Activated T-cell treated with anti-CD3 and anti-CD28 coated beads, Interleukin-2, amount 50 U/mL, for 4 hours (primary cell): ENCODE results near the gene NHSL2. TPM values are rescaled to one million over a fixed set of nuclear protein-coding genes. Genes with fewer than 3 reads are reported as not detected.

Experiments used
- ATAC-seq, 2 donors: fragments of 200-7000 bp; cut with Tn5 transposase; one replicate each; pipeline ENCODE4 v1.10.0; 2021
- DNase-seq: peaks from one replicate; pipeline ENCODE4 v3.0.0-alpha.2; 2020
- H3K27me3 Mint-ChIP-seq: one replicate; pipeline ENCODE4 v1.8.0; 2021; ENCODE audit warnings: low read depth, mixed read lengths
- H3K36me3 Mint-ChIP-seq: one replicate; pipeline ENCODE4 v1.8.0; 2022; ENCODE audit warnings: mixed read lengths; ENCODE audit not compliant: insufficient read depth
- H3K4me1 Mint-ChIP-seq: one replicate; pipeline ENCODE4 v1.8.0; 2021; ENCODE audit warnings: low read depth, mixed read lengths
- H3K4me3 Mint-ChIP-seq: one replicate; pipeline ENCODE4 v1.8.0; 2021; ENCODE audit warnings: mild to moderate bottlenecking, moderate library complexity, mixed read lengths
- H3K9me3 Mint-ChIP-seq: one replicate; pipeline ENCODE4 v1.8.0; 2021; ENCODE audit warnings: mixed read lengths
- total RNA-seq, 3 donors: library from RNA; stranded (reverse); gene quantifications; one replicate each; pipeline ENCODE4 v1.2.1, GENCODE V29; 2021

NHSL2 gene
- total RNA-seq, 3 donors from 2014 or later, result 0.30 to 0.65 (median 0.32) TPM

DNA sequence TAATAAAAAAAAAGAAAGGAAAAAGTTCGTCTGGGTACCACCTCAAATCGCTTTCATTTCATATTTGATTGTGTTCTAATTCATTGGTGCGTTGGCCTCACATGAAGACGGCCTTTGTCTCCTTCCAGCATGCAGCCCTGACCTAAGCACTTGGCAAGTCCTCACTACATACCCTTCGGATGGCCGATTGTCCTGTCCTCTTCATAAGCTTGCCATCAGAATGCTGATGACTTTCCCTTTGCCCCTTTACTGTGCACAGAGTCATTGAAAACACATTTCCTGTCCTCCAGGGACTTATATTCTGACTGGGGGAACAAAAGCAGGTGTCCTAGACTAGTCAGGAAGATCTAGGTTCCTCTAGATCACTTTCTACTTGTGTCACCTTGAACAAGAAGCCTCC lies 178.1 kb downstream of the NHSL2 start:
- no peaks in the 10 kb centered on the region for H3K4me1 Mint-ChIP-seq
- H3K36me3 Mint-ChIP-seq, result no peaks in the 10 kb centered on the region
- ATAC-seq, result no peak
- H3K4me3 Mint-ChIP-seq, result no peak overlapping the region
- no peak for DNase-seq
- H3K9me3 Mint-ChIP-seq, result no peaks in the 10 kb centered on the region
- H3K27me3 Mint-ChIP-seq, result no peaks in the 10 kb centered on the region

DNA sequence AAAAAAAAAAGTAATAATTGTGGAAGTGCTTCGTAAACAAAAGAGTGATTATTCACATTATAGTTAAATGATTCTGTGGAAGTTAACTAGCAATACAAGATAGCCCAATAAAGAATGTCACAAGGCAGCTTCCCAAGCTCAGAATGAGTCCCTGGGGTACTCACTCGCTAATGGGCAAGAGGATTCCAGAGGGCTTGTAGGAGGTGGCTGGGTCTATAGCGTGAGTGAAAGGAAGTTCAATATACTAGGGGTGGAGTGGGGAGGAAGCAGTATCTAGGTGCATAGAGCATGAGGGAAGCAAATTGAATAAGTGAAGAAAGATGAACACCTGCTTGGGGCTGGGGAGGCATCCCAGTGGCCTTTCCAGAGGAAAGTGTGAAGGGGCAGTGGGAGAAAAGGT lies 178.6 kb downstream of the NHSL2 start:
- Mint-ChIP-seq H3K4me3 (no peak overlapping the region), H3K36me3 (no peaks in the 10 kb centered on the region), H3K9me3 (no peaks in the 10 kb centered on the region), H3K4me1 (no peaks in the 10 kb centered on the region), H3K27me3 (no peaks in the 10 kb centered on the region)
- ATAC-seq (no peak), DNase-seq (no peak)

DNA sequence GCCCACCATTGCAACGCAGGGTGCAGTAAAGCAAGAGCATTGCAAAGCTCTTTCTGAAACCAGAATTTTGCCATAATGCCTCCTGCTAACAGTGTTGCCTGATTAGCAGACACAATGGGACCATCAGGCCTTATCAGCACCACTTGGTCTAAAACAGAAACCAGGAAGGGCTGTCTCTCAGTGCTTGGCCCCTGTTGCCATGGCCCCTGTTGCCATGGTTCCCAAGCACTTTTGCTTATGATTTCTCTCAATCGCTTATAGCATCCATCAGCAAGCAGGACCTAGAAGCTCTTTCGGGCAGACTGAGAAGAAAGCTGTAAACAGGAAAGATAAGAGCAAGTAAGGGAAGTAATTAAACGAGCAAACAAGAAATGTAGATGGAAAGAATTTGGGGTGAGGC lies 184.2 kb downstream of the NHSL2 start:
- peaks cover 1% of the 10 kb centered on the region for H3K27me3 Mint-ChIP-seq

DNA sequence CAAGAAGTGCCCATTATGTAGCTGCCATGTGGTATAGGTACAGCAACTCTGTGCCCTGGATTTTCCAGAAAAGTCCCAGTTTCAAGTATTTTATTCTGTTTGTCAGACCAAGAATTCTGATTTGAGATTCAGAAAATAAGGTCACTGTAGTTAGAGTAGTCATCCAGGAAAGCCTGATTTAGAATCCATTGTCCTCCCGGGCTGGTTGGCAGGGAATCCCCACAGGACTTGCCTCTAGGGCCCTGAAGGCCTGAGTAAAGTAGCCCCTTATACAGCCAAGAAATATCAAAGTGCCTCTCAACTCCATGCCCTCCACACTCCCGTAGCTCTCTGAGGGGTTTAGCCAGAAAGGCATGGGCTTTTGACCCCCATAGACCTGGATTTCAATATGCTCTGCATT lies 184.7 kb downstream of the NHSL2 start:
- no peak overlapping the region for H3K4me3 Mint-ChIP-seq

More for the DNA sequence above, 184.2 kb downstream of the NHSL2 start:
- Mint-ChIP-seq H3K4me3 (no peak overlapping the region), H3K4me1 (peaks cover 21% of the 10 kb centered on the region), H3K9me3 (no peaks in the 10 kb centered on the region), H3K36me3 (no peaks in the 10 kb centered on the region)
- ATAC-seq (peak in 1 of 2 donors; percentile 54), DNase-seq (peak; percentile 35)

DNA sequence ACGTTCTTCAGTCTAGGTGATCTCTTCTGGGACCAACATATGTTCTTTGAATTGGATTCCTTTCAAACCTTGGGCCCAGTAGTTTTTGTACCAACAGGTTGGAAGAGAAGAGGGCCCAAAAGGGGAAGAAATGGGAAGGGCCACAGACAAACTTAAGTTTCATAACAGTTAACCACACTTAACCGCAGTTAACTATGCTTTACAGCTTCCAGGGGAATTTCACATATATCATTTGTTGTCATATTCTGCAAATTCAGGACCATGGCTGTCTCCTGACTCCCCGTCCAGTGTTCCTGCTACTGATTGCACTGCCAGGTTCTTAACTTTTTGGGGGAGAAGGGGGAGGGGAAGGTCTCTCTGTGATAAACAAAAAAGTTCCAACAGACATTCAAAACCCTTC lies 186.5 kb downstream of the NHSL2 start:
- H3K9me3 Mint-ChIP-seq, result no peaks in the 10 kb centered on the region
- peaks cover 1% of the 10 kb centered on the region for H3K27me3 Mint-ChIP-seq
- peaks cover 42% of the 10 kb centered on the region for H3K4me1 Mint-ChIP-seq
- H3K36me3 Mint-ChIP-seq, result no peaks in the 10 kb centered on the region
- H3K4me3 Mint-ChIP-seq, result no peak overlapping the region
- DNase-seq (no peak), ATAC-seq (no peak)

More for the DNA sequence above, 184.7 kb downstream of the NHSL2 start:
- no peak for ATAC-seq
- Mint-ChIP-seq H3K9me3 (no peaks in the 10 kb centered on the region), H3K36me3 (no peaks in the 10 kb centered on the region), H3K4me1 (peaks cover 26% of the 10 kb centered on the region), H3K27me3 (peaks cover 1% of the 10 kb centered on the region)
- no peak for DNase-seq

DNA sequence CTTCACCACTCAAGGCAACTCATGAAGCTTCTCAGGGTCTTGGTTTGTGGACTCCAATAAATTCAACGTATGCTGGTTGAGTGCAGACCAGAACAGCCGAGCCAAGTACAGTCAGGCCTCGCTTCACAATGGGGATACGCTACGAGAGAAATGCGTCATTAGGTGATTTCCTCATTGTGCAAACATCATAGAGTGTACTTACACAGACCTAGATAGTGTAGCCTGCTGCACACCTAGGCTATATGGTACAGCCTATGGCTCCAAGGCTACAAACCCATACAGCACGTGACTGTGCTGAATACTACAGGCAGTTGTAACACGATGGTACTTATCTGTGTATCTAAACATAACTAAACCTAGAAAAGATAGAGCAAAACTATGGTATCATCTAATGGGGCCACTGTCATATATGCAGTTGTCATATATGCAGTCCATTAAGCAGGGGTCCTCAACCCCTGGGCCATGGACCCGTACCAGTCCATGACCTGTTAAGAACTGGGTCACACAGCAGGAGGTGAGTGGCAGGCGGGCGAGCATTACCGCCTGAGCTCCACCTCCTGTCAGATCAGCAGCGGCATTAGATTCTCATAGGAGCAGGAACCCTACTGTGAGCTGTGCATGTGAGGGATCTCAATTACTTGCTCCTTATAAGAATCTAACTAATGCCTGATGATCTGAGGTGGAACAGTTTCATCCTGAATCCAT lies 189.6 kb downstream of the NHSL2 start:
- ATAC-seq (peak in 1 of 2 donors; percentile 43), DNase-seq (no peak)
- H3K4me3 Mint-ChIP-seq, result no peak overlapping the region
- peaks cover 1% of the 10 kb centered on the region for H3K27me3 Mint-ChIP-seq
- H3K36me3 Mint-ChIP-seq, result no peaks in the 10 kb centered on the region
- H3K9me3 Mint-ChIP-seq, result no peaks in the 10 kb centered on the region
- H3K4me1 Mint-ChIP-seq, result peaks cover 54% of the 10 kb centered on the region

DNA sequence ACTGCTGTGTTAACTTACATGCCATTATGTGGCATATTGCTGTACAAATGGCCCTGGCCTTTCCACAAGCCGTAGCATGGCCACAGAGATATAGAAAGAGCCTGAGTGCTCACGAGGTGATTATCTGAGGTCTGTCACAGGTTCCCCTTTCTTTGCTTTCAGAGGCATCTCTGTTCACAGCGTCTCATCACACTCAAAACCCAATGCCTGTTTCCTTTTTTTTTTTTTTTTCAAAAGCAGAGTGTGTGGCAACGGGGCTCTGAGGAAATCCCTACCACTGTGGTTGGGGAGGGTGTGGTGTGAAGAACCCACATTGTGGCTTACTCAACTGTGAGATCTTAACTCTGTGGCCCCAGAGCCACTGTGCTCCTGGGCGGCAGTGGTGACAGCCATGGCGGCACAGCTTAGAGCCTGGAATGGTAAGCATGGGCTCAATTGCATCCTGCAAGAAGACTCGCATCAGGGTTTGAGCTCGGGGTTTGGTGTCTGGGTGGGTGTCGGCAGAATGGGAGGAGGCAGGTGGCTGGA lies 190.2 kb downstream of the NHSL2 start:
- Mint-ChIP-seq H3K4me3 (peak overlapping the region; percentile 72), H3K36me3 (no peaks in the 10 kb centered on the region), H3K27me3 (peaks cover 1% of the 10 kb centered on the region), H3K4me1 (peaks cover 54% of the 10 kb centered on the region), H3K9me3 (no peaks in the 10 kb centered on the region)
- ATAC-seq, result peak; percentile 79 to 82
- peak; percentile 49 for DNase-seq

DNA sequence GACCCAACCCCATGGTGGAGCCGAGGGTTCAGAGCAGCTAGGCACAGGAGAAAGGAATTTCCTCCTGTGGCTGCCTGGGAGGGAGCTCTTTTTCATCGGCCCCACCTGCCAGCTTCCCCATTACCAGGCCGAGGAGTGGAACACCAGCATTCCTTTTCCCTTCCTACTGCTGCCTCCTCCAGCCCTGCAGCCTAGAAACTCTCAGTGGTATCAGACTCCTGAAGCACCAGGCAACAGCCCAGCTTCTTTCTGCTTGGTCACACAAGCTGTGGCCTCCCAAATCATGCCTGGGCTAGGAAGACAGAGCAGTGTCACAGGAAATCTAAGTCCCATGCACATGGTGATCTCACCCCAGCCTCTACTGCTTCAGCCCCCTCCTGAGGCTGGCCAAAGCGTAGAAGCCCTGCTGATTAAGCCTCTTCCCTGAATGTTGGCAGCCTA lies 191.0 kb downstream of the NHSL2 start:
- Mint-ChIP-seq H3K9me3 (no peaks in the 10 kb centered on the region), H3K4me3 (peak overlapping the region; percentile 72), H3K4me1 (peaks cover 57% of the 10 kb centered on the region), H3K36me3 (no peaks in the 10 kb centered on the region), H3K27me3 (peaks cover 1% of the 10 kb centered on the region)
- no peak for ATAC-seq
- no peak for DNase-seq

DNA sequence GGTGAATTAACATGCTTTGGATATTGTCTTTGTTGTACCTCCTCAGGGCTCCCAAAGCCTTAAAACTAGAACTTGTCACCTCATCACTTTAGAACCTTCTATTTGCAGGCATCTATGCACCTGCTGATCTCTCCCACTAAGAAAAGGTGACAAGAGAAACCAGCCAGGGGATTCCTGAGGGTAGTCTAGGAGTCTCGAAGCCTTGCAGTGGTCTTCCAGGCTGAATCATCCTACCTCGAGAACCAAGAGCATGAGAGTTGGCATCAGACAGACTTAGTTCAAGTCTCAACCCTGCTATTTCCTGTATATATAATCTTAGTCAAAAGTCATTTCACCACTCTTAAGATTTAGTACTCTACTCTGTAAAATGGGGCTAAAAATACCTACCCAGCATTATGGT lies 191.5 kb downstream of the NHSL2 start:
- no peak for DNase-seq
- no peaks in the 10 kb centered on the region for H3K36me3 Mint-ChIP-seq
- H3K9me3 Mint-ChIP-seq, result no peaks in the 10 kb centered on the region
- H3K27me3 Mint-ChIP-seq, result peaks cover 1% of the 10 kb centered on the region
- H3K4me3 Mint-ChIP-seq, result peak overlapping the region; percentile 72
- no peak for ATAC-seq
- peaks cover 58% of the 10 kb centered on the region for H3K4me1 Mint-ChIP-seq

DNA sequence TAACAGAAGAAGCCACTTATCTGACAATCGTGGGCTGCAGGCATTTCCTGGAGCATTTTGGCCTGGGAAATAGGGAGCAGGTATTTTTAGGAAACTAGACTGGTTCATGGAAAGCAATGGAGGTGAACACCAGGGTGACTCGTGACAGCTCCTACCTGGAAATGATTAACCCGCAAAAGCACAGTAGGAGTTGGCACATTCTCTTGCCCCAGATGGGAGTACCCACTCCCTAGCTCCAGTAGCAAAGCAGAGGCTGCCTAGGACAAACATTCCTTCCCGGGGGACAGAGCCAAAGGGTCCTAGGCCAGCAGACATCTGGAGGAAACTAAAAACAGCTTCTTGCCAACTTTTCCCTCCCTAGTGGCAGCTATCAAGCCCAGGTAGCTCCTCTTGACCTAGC lies 192.1 kb downstream of the NHSL2 start:
- H3K27me3 Mint-ChIP-seq, result peaks cover 1% of the 10 kb centered on the region
- no peak for DNase-seq
- H3K36me3 Mint-ChIP-seq, result no peaks in the 10 kb centered on the region
- no peak for ATAC-seq
- H3K4me3 Mint-ChIP-seq, result no peak overlapping the region
- peaks cover 64% of the 10 kb centered on the region for H3K4me1 Mint-ChIP-seq
- no peaks in the 10 kb centered on the region for H3K9me3 Mint-ChIP-seq

DNA sequence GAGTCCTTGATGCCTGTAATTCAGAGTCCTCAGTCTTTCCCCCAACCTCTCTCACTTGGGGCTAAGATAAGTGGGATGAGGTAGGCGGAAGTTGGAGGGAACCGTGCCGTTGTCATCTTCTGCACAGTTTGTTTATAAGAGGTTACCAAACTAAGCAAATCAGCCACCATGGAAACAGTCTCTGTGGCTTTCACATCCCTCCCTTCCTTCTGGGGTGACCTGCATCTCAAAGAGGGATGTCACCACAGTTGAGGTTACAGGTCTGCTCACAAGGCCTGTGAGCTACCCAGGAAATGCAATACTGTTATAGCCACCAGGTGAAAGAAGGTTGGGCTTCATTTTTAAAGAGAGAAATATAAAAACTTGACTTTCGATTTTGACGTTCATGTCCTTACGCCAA lies 194.8 kb downstream of the NHSL2 start:
- peak overlapping the region; percentile 24 for H3K4me3 Mint-ChIP-seq
- no peaks in the 10 kb centered on the region for H3K9me3 Mint-ChIP-seq
- no peaks in the 10 kb centered on the region for H3K27me3 Mint-ChIP-seq
- H3K36me3 Mint-ChIP-seq, result no peaks in the 10 kb centered on the region
- H3K4me1 Mint-ChIP-seq, result peaks cover 60% of the 10 kb centered on the region
- ATAC-seq (peak; percentile 57 to 61), DNase-seq (no peak)

DNA sequence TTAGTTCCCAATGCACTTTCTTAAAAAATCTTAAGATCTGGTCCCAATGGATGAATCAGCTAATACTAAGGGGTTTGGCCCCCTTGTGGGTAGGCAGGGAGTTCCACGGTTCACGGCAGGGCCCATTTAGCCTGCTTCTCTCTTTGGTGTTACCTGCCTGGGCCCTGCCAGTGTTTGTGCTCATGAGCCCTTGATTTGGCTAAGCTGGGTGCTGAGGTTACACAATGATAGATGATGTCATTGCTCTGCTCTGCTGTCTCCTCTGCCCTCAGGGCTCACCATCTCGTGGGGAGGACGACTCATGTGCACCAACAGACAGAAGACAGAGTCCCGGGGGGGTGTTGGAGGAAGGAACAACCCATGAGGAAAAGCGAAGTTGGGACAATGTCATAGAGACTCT lies 196.7 kb downstream of the NHSL2 start:
- DNase-seq, result peak; percentile 12
- Mint-ChIP-seq H3K4me3 (no peak overlapping the region), H3K4me1 (peaks cover 45% of the 10 kb centered on the region), H3K36me3 (no peaks in the 10 kb centered on the region), H3K27me3 (no peaks in the 10 kb centered on the region), H3K9me3 (no peaks in the 10 kb centered on the region)
- peak in 1 of 2 donors; percentile 51 for ATAC-seq

DNA sequence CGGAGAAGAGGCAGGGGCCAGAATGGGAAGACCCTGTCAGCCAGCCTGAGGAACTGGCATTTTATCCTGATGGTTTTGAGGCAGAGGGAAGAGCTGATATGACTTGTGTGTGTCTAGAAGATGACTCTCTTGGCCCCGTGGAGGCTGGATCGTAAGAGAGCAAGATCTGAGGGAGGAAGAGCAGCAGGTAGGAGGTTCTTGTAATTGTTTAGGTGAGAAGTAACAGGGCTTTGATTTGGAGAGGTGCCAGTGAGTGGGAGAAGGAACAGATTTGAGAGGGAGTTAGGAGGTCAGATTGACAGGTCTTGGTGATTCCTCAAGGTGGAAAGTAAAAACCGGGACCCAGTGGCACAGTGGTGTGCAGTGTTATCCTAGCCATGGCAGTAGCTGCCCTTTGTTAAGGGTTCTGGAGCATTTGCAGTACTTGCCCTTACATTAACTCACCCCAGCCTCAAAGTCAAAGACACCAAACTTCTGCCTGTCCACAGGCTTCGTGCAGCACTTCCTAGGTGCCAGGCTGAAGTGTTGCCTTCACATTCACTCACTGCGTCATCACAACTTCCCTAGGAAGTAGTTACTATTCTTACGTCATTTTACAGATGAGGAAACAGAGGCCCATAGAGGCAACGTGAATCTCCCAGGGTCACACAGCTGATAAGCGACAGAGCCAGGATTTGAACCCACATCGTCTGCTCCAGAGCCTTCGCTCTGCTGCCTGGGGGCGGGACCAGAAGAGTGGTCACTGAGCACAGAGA lies 197.4 kb downstream of the NHSL2 start:
- Mint-ChIP-seq H3K4me3 (no peak overlapping the region), H3K36me3 (no peaks in the 10 kb centered on the region), H3K9me3 (no peaks in the 10 kb centered on the region), H3K4me1 (peaks cover 43% of the 10 kb centered on the region), H3K27me3 (no peaks in the 10 kb centered on the region)
- ATAC-seq (no peak), DNase-seq (no peak)

DNA sequence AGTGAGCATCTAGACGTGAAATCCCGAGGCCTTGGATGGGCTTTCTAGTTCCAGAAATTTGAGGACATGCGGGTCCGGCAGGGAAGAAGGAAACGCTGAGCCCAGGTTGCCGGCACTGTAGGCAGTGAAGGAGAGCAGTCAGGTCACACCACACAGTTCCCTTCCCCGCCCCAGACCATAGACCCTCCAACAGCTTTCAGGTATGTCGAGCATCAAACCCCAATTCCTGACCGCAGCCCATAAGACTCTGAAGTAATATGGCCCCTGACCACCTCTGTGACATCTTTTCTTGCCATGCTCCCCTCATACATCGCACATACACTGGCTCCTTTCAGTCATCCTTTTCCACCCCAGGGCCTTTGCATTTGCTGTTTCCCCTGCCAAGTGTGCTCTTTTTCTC lies 198.0 kb downstream of the NHSL2 start:
- ATAC-seq, result no peak
- H3K4me3 Mint-ChIP-seq, result no peak overlapping the region
- H3K27me3 Mint-ChIP-seq, result no peaks in the 10 kb centered on the region
- DNase-seq, result no peak
- peaks cover 38% of the 10 kb centered on the region for H3K4me1 Mint-ChIP-seq
- H3K9me3 Mint-ChIP-seq, result no peaks in the 10 kb centered on the region
- H3K36me3 Mint-ChIP-seq, result no peaks in the 10 kb centered on the region
